CD4-positive, alpha-beta T cell treated with Interleukin-21 for 1 hour (primary cell): ENCODE results near the gene VPS18.

Source experiments
- DNase-seq: peaks from one replicate; pipeline ENCODE4 v3.0.0-alpha.2; 2020

The VPS18 gene

DNA sequence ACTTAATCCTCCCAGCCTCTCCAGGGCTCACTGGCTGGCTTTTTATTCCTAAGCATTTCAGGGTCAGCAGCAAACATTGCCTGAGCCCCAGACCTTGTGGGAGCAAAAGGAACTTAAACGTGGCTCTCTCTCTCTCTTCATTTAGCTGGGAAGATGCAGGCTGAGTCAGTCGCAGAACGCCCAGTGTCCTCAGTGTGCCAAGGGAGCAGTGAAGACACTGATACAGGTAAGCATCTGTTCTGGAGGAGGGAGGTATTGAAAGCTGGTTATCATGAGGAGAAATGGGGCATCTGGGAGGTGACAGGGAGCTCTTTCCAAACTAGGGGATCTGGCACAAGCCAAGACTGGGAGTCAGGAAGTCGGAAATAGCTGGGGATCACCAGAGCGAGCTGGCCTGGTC is 24.6 kb upstream of the VPS18 start:
- no peak for DNase-seq

DNA sequence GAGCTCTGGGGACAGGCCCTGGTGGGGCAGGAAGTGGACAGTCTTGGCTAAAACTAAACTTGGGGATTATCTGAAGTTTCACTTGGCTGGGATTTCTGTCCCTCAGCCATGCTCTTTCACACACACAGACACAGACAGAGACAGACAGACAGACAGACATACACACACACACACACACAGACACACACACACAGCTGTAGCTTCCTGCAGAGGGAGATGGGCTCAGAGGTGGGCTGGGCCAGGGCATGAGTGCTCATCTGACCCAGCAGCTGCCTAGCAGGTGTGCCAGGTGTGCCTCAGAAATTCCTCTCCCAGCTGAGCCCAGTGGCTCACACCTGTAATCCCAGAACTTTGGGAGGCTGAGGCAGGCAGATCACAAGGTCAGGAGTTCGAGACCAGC is 23.5 kb upstream of the VPS18 start:
- no peak for DNase-seq

- DNase-seq: no peak
Observed at GRCh38 chr15:40871749-40872617, 22.3 kb upstream of the VPS18 start.

DNA sequence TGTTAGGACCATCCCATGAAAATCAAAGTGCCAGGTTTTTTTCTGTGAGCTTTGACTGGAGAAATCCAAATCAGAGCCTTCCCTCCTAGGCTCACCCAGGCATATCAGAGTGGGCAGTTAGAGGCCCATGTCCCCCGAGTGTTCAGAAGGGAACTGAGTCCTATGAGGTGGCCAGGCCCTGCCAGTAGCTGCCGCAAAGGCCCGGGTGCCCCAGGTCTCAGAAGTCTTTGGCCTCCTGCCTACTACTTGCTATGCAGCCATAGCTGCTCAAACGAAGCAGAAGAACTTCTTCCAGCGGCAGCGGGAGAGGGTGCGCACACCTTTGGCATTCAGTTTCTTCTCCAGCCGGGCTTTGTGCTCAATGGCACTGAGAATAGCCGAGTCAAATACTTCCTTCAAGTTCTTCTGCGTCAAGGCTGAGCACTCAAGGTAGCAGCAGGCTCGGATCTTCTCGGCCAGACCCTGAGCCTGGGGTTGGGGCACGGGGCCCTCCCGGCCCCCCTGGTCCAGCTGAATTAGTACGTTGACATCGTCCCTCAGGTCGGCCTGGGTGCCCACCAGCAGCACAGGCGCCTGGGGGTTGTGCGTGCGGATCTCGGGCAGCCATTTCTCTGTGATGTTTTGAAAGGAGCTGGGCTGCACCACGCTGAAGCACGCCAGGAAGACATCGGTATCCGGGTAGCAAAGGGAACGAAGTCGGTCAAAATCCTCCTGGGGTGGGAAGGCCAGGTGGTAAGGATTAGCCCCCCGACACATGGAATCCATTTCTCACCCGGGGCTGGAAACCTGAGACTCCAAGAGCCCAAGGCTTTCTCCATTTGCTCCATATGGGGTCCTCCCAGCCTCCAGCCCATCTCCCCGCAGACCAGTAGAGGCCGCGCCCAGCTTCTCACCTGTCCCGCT is 21.2 kb upstream of the VPS18 start:
- DNase-seq: no peak

DNA sequence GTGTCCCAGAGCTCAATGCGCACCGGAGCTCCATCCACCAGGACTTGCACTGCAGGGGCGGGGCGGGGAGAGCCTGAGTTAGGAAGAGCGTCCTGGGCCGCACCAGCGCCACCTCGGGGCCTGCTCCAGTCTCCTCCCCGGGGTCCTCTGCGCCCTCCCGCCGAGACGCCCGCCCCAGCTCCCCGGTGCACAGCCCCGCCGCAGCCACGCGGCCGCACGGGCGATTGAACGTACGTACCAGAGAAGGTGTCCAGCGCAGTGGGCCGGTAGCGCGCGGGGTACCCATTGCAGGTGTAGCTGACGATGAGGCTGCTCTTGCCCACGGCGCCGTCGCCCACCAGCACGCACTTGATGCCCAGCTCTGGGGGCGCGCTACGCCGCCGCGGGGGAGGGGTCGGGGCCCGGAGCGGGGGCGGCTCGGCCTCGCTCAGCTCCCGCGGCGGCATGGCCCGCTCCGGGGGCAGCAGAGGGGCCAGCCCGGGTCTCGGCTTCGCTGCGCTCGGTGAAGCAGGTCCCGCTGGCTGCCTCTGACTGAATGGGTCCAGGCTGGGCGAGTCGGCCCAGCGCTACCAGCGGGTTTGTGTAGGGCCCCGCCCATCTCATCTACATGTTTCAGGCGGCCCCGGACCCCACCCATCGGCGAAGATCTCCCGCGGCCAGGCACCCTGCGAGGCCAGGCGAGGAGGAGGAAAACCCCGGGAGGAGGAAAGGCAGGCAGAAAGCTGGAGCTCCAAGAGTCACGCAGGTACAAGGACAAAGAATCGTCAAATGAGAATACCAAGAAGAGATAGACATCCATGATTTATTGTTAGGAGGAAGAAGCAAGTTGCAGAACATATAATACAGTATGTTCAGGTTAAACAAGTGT is 20.3 kb upstream of the VPS18 start, which contains the start of gene RHOV:
TSS of gene RHOV (minus strand) at position 541 of the 868 bp plus-strand sequence. CDS start at position 446, 95 bp downstream.
- DNase-seq: peak; percentile 57

DNA sequence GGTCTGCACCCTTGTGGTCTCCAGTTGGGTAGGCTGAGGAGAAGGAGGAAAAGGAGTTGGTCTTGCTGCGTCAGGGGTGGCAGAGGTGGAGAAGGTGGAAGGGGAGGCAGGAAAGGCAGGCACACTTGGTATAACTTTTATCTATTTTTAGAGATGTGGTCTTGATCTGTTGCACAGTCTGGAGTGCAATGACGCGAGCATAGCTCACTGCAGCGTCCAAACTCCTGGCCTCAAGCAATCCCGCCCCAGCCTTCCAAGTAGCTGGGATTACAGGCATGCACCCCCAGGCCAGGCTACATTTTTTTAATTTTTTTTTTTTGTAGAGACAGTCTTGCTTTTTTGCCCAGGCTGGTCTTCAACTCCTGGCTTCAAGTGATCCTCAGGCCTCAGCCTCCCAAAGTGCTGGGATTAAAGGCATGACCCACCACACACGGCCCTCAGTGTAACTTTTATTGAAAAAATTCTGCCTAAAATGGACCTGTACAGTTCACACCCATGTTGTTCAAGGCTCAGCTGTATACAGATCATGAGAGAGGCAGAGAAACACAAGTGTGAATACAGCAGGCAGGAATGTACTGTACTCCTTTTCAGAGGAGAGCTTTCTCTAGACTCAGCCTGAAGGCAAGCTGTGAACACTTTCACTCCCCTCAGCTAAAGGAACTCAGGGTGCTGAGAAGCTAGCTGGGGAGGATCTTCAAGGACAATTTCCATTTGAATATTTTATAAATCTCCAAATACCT is 18.1 kb upstream of the VPS18 start:
- DNase-seq: no peak

DNA sequence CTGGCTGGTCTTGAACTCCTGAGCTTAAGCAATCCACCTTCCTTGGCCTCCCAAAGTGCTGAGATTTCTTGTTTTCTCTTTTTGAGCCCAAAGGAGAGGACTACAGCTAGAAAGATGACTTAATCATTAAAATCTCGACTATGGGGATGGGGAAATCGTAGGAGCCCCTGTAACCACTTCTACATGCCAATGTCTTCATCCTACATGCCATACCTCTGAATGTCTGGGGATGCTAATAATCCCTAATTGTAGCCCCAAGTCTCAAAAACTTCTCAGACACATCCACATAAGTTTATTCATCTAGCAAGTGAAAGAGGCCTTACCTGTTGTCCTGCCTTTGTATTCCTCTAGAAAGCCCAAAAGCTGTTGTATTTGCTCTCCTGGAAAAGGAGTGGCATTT is 16.6 kb upstream of the VPS18 start:
- DNase-seq: no peak

- DNase-seq: no peak
Observed at GRCh38 chr15:40878785-40879184, 15.5 kb upstream of the VPS18 start.

DNA sequence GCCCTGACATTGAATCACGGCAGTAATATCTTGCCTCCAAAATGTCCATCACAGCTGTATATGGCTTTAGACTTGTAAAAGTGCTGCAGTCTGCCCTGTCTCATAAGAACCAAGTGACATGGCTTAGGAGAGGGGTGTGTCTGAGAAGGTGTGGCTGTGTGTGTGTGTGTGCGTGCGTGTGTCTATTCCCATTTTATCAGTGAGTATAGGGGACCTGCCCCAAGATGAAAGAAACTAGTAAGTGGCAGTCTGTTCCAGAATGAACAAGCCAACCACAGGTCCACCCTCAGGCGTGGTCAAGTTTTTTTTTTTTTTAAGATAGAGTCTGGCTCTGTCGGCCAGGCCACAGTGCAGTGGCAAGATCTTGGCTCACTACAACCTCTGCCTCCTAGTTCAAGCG is 14.6 kb upstream of the VPS18 start:
- DNase-seq: no peak

DNA sequence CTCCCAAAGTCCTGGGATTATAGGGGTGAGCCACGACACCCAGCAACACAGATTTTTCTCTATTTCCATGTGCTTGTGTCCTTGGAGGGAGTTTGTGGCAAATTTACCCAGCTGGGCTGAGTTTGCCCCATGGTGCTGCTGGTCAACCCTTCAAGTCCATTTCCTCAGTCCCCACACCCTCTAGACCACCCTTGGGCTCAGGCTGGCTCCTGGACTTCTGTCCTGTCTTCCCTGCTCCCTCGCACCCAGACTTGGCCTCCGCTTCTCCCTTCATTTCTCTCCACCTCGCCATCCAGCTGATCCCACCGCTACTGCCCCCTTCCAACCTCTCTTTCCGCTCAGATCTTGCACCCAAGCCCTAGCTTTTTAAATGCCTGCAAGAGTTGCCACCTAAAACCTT is 12.9 kb upstream of the VPS18 start:
- no peak for DNase-seq

DNA sequence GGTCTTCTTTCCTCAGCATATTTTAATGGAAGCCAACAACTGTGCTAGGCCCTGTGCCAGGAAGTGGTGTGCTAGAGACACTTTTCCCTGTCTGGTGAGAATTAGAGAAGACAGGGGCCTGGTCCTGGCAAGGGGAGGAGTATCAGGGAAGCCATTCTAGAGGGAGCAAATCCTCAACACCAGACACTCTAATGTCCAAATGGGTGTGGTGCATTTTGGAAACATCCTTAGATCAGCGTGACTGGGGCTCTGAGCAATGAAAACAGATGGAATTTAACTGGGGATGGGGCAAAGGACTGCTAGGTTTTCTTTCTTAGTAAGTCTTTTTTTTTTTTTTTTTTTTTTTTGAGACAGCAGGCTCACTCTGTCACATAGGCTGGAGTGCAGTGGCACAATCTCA is 7.7 kb upstream of the VPS18 start:
- no peak for DNase-seq

GRCh38 chr15:40889112-40889511 is 5.1 kb upstream of the VPS18 start:
- no peak for DNase-seq

- no peak for DNase-seq
Observed at GRCh38 chr15:40891138-40891537, 3.1 kb upstream of the VPS18 start.

- DNase-seq: peak; percentile 51
Observed at GRCh38 chr15:40891810-40892446, 2.3 kb upstream of the VPS18 start.

- no peak for DNase-seq
Observed at GRCh38 chr15:40892447-40893012, 1.7 kb upstream of the VPS18 start.

- DNase-seq: no peak
Observed at GRCh38 chr15:40893019-40893670, 1.1 kb upstream of the VPS18 start.

DNA sequence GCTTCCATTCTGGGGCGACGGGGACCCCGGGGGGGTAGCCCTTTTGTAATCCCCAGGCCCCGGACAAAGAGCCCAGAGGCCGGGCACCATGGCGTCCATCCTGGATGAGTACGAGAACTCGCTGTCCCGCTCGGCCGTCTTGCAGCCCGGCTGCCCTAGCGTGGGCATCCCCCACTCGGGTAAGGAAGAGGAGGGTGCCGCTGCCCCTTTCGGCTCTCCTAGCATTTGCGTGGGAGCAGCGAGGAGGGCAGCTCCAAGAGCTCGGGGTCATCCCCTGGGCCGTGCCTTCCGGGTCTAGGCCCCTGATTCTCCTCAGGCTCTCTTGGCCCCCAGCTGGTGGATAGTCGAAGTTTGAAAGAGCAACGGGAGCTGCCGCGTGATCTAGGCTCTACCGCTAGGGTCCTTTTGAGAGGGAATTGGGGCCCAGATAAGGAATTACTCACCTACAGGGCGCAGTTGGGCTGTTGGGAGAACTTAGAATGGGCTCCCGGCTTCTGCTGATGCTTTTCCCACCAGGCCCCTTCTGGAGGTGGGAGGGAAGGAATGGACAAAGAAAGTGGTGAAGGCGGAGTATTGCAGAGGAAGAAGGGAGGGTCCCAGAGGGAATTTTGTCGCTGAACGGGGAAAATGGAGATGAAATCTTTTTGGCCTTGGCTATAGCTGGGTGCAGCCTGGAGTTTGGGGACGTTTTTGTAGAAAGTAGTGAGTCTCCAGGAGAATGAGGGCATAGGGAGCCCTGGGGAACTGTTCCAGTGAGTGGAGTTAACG is 615 bp downstream of the VPS18 start:
- peak; percentile 69 for DNase-seq

GRCh38 chr15:40899536-40900207 is 5.4 kb downstream of the VPS18 start:
- no peak for DNase-seq
